Esophagus squamous epithelium (tissue), 4 donors: Measurements from ENCODE around the gene DGCR6L.
"Not testable (repeated sequence)": the region's sequence is repeated elsewhere in the genome, so short reads cannot be mapped to it uniquely, and the experiment has no call there.

Experiments
- CTCF ChIP-seq, 6 experiments: fragments of 450-650 bp in 4 of 6; fragments of 200-600 bp in 2 of 6; sonication (generic) in 2 of 6; IDR thresholded peaks; one replicate each; pipeline ENCODE4 v1.5.1; 2016 to 2019; ENCODE audit warnings: antibody characterized with exemption in 6 of 6, mild to moderate bottlenecking in 4 of 6, moderate library complexity in 4 of 6
- POLR2A ChIP-seq, 4 donors: fragments of 450-650 bp; IDR thresholded peaks; one replicate each; pipeline ENCODE4 v1.6.1; 2017; ENCODE audit warnings: antibody characterized with exemption in 4 of 4, mild to moderate bottlenecking in 4 of 4, moderate library complexity in 3 of 4

GRCh38 chr22:20360866-20361751 is 41.2 kb upstream of the DGCR6L start:
- not testable (repeated sequence) for TF ChIP-seq CTCF, POLR2A (IDR thresholded peaks at IDR 0.05)
